Ascending aorta (tissue), 2 donors: Measurements from ENCODE around the gene MAP3K4. TPM values are rescaled to one million over a fixed set of nuclear protein-coding genes. Genes with fewer than 3 reads are reported as not detected.

Experiments
- DNase-seq, 2 donors: peaks; one replicate each; pipeline ENCODE4 v3.0.0-alpha.2; 2019; ENCODE audit warnings: low spot score in 2 of 2
- H3K27ac ChIP-seq, 2 donors: fragments of 200-600 bp; sonication (generic); one replicate each; pipeline ENCODE4 v1.5.1; 2016 to 2017; ENCODE audit warnings: mild to moderate bottlenecking in 1 of 2
- H3K27me3 ChIP-seq: fragments of 200-600 bp; sonication (generic); one replicate; pipeline ENCODE4 v1.5.1; 2017
- H3K36me3 ChIP-seq, 2 donors: fragments of 200-600 bp; sonication (generic); one replicate each; pipeline ENCODE4 v1.5.1; 2016
- H3K4me1 ChIP-seq, 2 donors: fragments of 200-600 bp; sonication (generic); one replicate each; pipeline ENCODE4 v1.5.1; 2016 to 2017; ENCODE audit warnings: mild to moderate bottlenecking in 1 of 2
- H3K4me3 ChIP-seq, 2 donors: fragments of 200-600 bp; sonication (generic); one replicate each; pipeline ENCODE4 v1.5.1; 2016 to 2017; ENCODE audit warnings: mild to moderate bottlenecking in 1 of 2
- H3K9me3 ChIP-seq, 2 donors: fragments of 200-600 bp; sonication (generic); one replicate each; pipeline ENCODE4 v1.5.1; 2016
- CTCF ChIP-seq, 3 experiments: fragments of 200-600 bp in 2 of 3; fragments of 450-650 bp in 1 of 3; sonication (generic) in 2 of 3; IDR thresholded peaks; one replicate each; pipeline ENCODE4 v1.5.1; 2016 to 2019; ENCODE audit warnings: antibody characterized with exemption in 3 of 3, mild to moderate bottlenecking in 1 of 3, moderate library complexity in 1 of 3
- intact Hi-C: fragments of 100-400 bp; cut with DNase I; formaldehyde crosslinking; loops from one replicate; pipeline ENCODE4 v1.15.1; 2023
- total RNA-seq: library from RNA; depleted of rRNA; stranded (reverse); fragments of >200 nt; gene quantifications from one replicate; pipeline ENCODE4 v1.1.0, GENCODE V29; 2016

Gene MAP3K4
- total RNA-seq, 1 donor from 2014 or later: 14.9 TPM

GRCh38 chr6:161035981-161036263, 44.4 kb downstream of the MAP3K4 start:
- H3K4me3 ChIP-seq: no peak overlapping the region
- no peak for TF ChIP-seq CTCF (IDR thresholded peaks at IDR 0.05)
- intact Hi-C loops: no loop called here
- no peaks in the 10 kb centered on the region for H3K4me1 ChIP-seq
- peaks cover 18 to 26% of the 10 kb centered on the region in 2 donors for H3K36me3 ChIP-seq
- no peaks in the 10 kb centered on the region for H3K9me3 ChIP-seq
- no peak overlapping the region for H3K27ac ChIP-seq
- H3K27me3 ChIP-seq: no peaks in the 10 kb centered on the region
- DNase-seq: no peak

GRCh38 chr6:161037873-161038228, 46.3 kb downstream of the MAP3K4 start:
- no peak overlapping the region for H3K27ac ChIP-seq
- H3K27me3 ChIP-seq: no peaks in the 10 kb centered on the region
- no peak for TF ChIP-seq CTCF (IDR thresholded peaks at IDR 0.05)
- H3K4me1 ChIP-seq: no peaks in the 10 kb centered on the region
- no peak for DNase-seq
- H3K4me3 ChIP-seq: no peak overlapping the region
- H3K9me3 ChIP-seq: no peaks in the 10 kb centered on the region
- H3K36me3 ChIP-seq: peaks cover 26 to 28% of the 10 kb centered on the region in 2 donors
- intact Hi-C loops: no loop called here

GRCh38 chr6:161038229-161039031, 46.9 kb downstream of the MAP3K4 start:
- intact Hi-C loops: no loop called here
- Histone ChIP-seq H3K27ac (no peak overlapping the region), H3K9me3 (no peaks in the 10 kb centered on the region), H3K27me3 (no peaks in the 10 kb centered on the region), H3K4me1 (no peaks in the 10 kb centered on the region), H3K4me3 (no peak overlapping the region), H3K36me3 (peaks cover 26 to 28% of the 10 kb centered on the region in 2 donors)
- no peak for DNase-seq
- no peak for TF ChIP-seq CTCF (IDR thresholded peaks at IDR 0.05)

- no peaks in the 10 kb centered on the region for H3K4me1 ChIP-seq
- no peak overlapping the region for H3K4me3 ChIP-seq
- H3K9me3 ChIP-seq: no peaks in the 10 kb centered on the region
- peaks cover 18 to 23% of the 10 kb centered on the region in 2 donors for H3K36me3 ChIP-seq
- no peak overlapping the region for H3K27ac ChIP-seq
- no peak for DNase-seq
- intact Hi-C loops: no loop called here
- no peaks in the 10 kb centered on the region for H3K27me3 ChIP-seq
- TF ChIP-seq CTCF (IDR thresholded peaks at IDR 0.05): no peak
These were observed 49.7 kb downstream of the MAP3K4 start for GRCh38 chr6:161041274-161041673.

- Histone ChIP-seq H3K9me3 (no peaks in the 10 kb centered on the region), H3K4me3 (no peak overlapping the region), H3K36me3 (peaks cover under 1 to 14% of the 10 kb centered on the region in 2 donors), H3K4me1 (no peaks in the 10 kb centered on the region), H3K27me3 (no peaks in the 10 kb centered on the region), H3K27ac (no peak overlapping the region)
- TF ChIP-seq CTCF (IDR thresholded peaks at IDR 0.05): no peak
- intact Hi-C loops: no loop called here
- DNase-seq: no peak
These were observed 52.8 kb downstream of the MAP3K4 start for GRCh38 chr6:161044335-161044734.

- no peak for TF ChIP-seq CTCF (IDR thresholded peaks at IDR 0.05)
- H3K27me3 ChIP-seq: no peaks in the 10 kb centered on the region
- no peak for DNase-seq
- no peak overlapping the region for H3K27ac ChIP-seq
- intact Hi-C loops: no loop called here
- H3K4me3 ChIP-seq: no peak overlapping the region
- H3K4me1 ChIP-seq: no peaks in the 10 kb centered on the region
- H3K36me3 ChIP-seq: peaks cover 12% of the 10 kb centered on the region in 2 donors
- no peaks in the 10 kb centered on the region for H3K9me3 ChIP-seq
These were observed 57.1 kb downstream of the MAP3K4 start for GRCh38 chr6:161048641-161049040.
